GM19455 (cell line): ENCODE data around the gene ADAMTS16.

Source experiments
- ATAC-seq: cut with Tn5 transposase; IDR thresholded peaks from one replicate; pipeline ENCODE4 v1.9.1; 2021; ENCODE audit not compliant: unreplicated experiment

The ADAMTS16 gene

GRCh38 chr5:5340206-5340729, 200.1 kb downstream of the ADAMTS16 start:
- no peak for ATAC-seq

DNA sequence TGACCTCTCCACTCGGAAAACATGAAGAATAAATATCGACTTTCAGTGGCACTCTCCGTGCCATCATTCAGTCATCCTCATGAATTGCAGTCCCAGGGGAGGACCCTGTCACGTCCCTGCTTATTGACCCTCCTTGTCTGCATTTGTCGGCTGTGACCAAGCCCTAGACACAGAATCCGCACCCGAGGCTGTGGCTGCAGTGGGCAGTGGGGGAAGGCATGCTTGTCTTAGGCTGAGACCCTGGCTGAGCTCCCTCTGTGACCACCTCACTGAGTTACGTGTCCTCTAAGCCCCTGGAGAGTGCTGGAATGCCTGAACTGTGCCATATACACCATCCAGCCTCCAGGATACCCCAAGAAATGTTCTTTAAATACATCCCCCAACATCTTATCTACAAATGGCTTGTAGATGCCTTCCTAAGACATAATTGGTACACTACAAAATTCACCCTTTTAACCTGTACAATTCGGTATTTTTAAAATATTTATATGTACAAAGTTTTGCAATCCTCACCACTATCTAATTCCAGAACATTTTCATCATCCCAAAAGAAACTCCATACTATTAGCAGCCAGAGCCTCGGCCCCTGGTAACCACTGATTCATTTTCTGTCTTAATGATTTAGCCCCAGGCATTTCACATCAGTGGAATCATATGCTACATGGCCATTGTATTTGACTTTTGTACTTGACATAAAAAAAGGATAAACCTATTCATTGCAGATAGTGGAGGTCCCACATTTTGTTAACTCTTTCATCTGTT, 201.6 kb downstream of the ADAMTS16 start:
- ATAC-seq = no peak

DNA sequence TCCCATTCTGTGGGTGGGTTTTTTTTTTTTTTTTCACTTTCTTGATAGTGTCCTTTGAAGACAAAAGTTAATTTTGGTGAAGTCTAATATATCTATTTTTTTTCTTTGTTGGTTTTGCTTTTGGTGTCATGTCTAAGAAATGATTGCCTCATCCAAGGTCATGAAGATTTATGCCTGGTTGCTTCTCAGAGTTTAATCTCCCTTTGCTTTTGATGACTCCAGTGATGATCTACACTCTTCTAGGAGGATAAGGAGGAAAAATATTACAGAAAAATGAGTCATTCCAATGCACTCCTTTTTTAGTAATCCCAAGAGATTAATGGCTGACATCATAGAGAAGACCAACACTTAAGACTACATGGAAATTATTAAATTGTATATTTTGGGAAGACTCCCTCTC, 202.7 kb downstream of the ADAMTS16 start:
- ATAC-seq = no peak

- no peak for ATAC-seq
These were observed 203.4 kb downstream of the ADAMTS16 start for GRCh38 chr5:5343568-5343967.

DNA sequence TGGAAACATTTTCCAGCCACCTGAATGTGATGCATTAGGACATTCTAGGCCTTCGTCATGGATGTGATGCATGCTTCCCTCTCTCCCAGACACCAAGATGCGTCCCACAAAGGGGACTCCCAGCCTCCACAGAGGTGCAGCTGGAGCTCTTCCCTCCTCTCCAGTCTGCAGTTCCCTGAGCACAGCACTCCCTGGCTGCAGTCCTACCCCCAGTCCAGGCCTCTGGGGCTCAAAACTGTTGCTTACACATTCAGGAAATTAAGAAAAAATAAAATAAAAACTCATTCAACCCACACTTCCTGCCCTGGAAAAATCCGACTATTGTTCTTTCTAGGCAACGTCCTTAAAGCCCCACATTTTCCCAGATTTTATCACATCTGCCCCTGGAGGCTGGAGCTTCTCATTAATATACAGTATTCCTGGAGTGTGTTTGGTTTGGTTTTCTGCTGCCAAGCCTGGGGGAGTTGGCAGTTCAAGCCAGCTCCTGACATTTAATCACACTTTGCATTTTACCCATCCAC, 204.0 kb downstream of the ADAMTS16 start:
- ATAC-seq = no peak

GRCh38 chr5:5344606-5345005, 204.5 kb downstream of the ADAMTS16 start:
- ATAC-seq = no peak

DNA sequence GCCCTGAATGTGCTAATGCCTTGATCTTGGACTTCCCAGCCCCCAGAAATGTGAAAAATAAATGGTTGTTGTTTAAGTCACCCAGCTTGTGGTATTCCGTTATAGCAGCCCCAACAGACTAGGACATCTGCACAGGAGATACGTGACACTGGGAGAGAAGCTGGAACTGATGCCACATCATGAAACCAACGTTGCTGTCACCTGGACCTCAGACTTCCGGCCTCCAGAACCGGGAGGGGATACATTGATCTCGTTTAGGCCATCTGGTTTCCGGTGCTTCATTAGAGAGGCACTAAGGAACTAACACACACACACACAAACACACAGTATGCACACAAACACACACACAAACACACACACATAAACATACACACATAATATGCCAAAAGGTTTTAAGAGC, 207.3 kb downstream of the ADAMTS16 start:
- ATAC-seq = no peak

- no peak for ATAC-seq
These were observed 208.0 kb downstream of the ADAMTS16 start for GRCh38 chr5:5348135-5348534.

DNA sequence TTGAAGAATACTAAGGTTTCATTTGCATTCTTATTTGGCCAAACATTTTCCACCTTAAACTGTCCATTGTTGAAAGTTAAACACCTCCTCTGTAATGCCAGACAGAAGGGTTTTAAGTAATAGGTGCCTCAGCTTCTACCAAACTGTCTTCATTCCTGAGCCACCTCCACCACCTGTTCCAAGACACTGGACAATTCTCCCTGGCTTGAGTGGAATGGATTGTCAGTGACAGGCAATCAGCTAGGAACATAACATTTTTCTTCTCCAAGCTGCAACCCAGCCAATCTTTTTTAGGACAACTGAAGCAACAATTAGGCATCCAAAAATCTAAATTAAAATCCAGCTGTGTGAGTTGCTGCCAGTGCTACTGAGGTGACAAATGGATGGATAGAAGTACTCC, 208.4 kb downstream of the ADAMTS16 start:
- ATAC-seq = no peak

DNA sequence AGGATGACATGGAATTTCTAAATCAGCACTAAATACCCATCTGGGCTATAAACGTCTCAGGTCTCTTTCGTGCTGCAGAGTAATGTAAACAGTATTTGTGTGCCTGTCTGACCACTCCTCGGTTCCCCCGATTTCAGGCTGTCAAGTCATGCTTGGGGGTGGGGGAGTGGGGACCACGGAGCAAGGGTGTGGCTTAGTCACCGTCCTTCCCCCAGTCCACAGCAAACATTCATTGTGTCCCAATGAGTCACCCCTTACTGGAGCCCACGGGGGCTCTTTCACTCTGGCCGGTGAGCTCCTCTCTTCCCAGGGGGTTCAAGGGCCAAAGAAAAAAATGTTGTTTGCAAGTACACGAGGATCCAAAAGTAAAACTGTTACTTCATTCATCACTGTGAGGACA, 210.0 kb downstream of the ADAMTS16 start:
- no peak for ATAC-seq

DNA sequence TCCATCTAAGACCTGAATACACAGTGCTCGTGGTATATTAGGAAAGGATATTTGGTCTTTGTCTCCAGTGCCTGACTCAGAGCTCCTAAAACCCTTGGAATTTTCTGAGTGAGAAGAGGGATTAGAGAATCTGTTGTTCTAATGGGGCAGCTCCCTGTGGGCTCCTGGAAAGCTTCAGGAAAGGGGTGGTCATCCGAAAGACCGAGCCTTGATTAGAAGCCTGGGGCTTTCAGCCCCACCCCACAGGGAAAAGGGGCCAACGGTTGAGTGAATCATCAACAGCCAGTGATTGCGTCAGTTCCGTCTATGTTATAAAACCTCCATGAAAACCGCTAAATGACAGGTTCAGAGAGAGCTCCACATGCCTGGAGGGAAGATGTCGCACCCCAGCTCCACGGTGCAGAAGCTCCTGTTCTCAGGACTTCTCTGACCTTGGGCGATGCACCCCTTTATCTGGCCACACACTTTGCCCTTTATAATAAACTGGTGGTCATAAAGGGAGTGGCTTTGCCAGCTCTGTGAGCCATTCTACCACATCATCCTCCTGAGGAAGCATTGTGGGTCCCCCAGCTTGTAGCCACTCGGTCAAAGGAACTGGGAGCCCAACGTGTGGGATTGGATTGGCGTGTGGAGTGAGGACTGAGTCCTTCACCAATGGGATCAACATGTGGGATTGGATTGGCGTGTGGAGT, 211.3 kb downstream of the ADAMTS16 start:
- no peak for ATAC-seq

- ATAC-seq = no peak
These were observed 212.5 kb downstream of the ADAMTS16 start for GRCh38 chr5:5352675-5353074.

DNA sequence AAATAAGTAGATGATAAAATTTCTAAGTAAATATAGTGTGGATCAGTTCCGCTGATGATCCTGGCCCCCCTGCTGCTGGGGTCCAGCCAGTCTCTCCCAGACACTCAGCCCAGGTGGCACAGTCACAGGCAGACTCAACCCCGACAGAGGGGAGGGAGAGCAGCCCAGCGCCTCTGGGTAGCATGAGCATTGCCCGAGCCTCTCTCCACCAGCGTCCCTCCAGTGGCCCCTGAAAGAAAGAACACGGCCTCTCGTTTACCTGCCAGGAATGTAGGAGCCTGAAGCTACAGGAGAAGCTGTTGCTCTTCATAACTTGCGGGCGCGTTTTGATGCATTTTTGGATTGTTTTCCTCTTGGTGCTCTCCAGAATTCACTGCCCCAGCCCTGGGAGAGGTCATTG, 213.6 kb downstream of the ADAMTS16 start:
- ATAC-seq = no peak

GRCh38 chr5:5356765-5357164, 216.6 kb downstream of the ADAMTS16 start:
- ATAC-seq = no peak

DNA sequence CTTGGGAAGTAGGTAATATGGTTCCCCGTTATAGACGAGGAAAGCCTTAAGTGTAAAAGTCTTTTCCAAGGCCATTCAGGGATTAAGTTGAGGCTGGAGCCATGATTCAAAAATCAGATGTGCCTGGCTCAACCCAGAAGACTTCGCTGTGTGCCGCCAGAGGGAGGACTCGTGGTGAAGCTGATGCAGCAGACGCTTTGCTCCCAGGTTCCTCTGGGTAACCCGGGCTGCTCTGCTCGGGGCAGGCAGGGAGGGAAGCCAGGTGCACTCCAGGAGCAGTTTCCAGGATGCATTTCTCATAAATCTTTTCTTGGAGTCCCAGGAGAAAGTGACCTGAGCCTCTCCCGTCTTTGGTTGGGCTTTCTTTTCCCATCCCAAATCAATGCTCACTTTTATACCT, 219.5 kb downstream of the ADAMTS16 start:
- ATAC-seq = no peak

DNA sequence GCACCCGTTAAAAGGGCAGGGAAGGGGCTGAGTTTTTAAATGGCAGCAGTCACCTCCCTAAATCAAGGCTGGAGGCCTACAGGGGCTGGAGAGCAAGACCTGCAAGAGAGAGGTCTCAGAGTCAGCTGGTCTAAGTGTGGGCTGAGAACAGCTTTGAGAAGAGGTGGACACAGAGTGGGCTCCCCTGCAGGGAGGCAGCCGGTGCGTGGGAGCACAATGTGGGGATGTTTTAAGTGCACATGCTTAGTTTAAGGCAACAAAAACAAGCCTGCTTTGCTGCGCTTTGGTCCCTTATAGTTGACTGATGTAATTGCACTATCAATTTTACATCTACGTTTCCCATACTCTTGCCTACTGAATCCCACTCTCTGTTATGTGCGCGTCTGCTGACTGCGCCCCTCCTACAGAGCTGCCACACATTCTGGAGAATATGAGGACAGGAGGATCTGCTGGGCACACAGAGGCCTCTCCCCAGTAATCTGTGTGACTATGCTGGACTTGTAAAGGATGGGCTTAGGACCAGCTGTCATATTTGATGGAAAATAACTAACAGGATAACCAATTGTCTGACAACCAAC, 220.3 kb downstream of the ADAMTS16 start:
- no peak for ATAC-seq

DNA sequence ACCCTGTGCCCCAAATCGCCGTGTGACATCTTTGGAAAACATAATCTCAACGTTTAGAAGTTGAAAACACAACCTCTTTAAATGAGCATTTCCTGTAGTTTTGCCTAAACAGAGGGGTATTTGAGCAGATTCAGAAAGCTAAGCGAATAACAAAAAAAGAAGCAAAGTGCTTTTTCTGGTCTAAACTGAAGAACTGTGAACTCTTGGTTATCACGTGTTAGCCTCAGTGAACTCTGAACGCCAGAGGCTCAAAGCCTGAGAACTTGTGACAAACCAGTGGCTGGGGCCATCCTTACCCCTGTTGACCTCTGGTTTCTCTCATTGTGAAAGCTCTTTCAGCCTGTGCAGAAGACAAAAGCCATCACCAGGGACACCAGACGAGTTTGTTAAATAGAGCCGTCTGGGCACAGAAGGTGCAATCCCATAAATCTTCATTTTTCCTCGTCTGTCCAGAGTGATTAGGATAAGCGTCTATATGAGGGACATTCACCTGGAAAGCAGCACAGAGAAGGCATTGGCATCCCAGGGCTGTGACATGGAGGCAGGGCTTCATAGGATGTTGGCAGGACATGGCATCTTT, 220.9 kb downstream of the ADAMTS16 start:
- ATAC-seq = no peak

DNA sequence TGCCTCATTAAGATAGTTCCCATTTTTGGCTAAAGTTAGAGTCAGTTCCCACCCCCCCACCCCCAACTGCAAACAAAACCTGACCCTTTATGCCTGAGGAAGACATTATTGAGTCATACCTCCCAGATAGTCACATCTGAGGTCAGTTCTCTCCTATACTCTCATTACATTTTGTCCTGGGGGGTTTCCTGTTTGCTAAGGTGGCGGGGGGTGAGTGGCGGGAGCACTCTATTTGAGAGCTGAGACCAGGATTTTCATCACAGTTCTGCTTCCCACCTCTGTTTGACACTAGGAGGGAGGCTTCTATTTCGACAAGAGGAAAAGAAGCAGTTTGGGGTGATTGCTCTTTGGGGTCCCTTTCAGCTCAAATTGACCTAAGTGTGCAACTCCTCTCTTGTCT, 222.9 kb downstream of the ADAMTS16 start:
- ATAC-seq = no peak

- ATAC-seq = no peak
These were observed 224.8 kb downstream of the ADAMTS16 start for GRCh38 chr5:5364932-5365331.

- no peak for ATAC-seq
These were observed 227.6 kb downstream of the ADAMTS16 start for GRCh38 chr5:5367739-5368138.

DNA sequence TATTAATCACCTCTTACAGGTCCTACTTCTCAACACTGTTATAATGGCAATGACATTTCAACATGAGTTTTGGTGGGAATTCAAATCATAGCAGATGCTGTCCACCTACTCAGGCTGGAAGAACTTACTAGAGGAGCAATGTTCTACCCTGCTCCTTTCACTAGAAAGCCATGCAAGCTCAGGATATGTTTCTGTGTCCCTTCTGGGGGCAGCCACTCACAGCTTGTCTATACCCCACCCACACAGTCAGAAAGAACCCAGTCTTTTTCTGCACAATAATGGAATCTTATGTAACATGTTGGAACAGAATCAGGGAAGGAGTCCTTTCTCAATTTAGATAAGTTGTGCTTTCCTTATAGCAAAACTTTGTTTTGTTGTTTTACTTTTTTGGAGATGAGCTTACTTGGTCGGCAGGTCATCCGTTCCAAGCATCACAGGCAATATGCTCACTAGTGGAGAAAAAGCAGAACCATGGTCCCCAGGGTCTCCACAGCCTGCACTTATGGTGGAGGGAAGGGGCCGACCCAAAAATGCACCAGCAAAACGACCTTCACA, 229.0 kb downstream of the ADAMTS16 start:
- ATAC-seq = no peak
